HG02885 (cell line): ENCODE measurements around the gene RRAD.
"Not testable (repeated sequence)": the region's sequence is repeated elsewhere in the genome, so short reads cannot be mapped to it uniquely, and the experiment has no call there.

ENCODE experiments used
- ATAC-seq: cut with Tn5 transposase; IDR thresholded peaks from one replicate; pipeline ENCODE4 v1.9.1; 2021; ENCODE audit warnings: mild to moderate bottlenecking; ENCODE audit not compliant: unreplicated experiment, poor library complexity

Gene RRAD

GRCh38 chr16:66952430-66953110 is 27.2 kb upstream of the RRAD start:
- ATAC-seq: no peak

- no peak for ATAC-seq
These were observed 25.8 kb upstream of the RRAD start for GRCh38 chr16:66950971-66951790.

GRCh38 chr16:66950437-66950836 is 25.1 kb upstream of the RRAD start:
- ATAC-seq: no peak

- no peak for ATAC-seq
These were observed 24.1 kb upstream of the RRAD start for GRCh38 chr16:66949472-66949871.

- ATAC-seq: no peak
These were observed 23.5 kb upstream of the RRAD start for GRCh38 chr16:66948837-66949225.

- no peak for ATAC-seq
These were observed 22.9 kb upstream of the RRAD start for GRCh38 chr16:66948134-66948836.

- peak; percentile 70 for ATAC-seq
These were observed 22.1 kb upstream of the RRAD start for GRCh38 chr16:66947302-66948065.

GRCh38 chr16:66946974-66947301 is 21.6 kb upstream of the RRAD start:
- no peak for ATAC-seq

- no peak for ATAC-seq
These were observed 21.2 kb upstream of the RRAD start for GRCh38 chr16:66946541-66946940.

- ATAC-seq: no peak
These were observed 20.6 kb upstream of the RRAD start for GRCh38 chr16:66945939-66946338.

GRCh38 chr16:66944971-66945370 is 19.6 kb upstream of the RRAD start:
- not testable (repeated sequence) for ATAC-seq

GRCh38 chr16:66944054-66944441 is 18.7 kb upstream of the RRAD start:
- ATAC-seq: no peak

- no peak for ATAC-seq
These were observed 18.2 kb upstream of the RRAD start for GRCh38 chr16:66943426-66944053.

- ATAC-seq: no peak
These were observed 17.6 kb upstream of the RRAD start for GRCh38 chr16:66942981-66943380.

- no peak for ATAC-seq
These were observed 14.9 kb upstream of the RRAD start for GRCh38 chr16:66940236-66940635.

GRCh38 chr16:66939366-66939765 is 14.0 kb upstream of the RRAD start:
- ATAC-seq: no peak

- no peak for ATAC-seq
These were observed 12.5 kb upstream of the RRAD start for GRCh38 chr16:66937725-66938337.

GRCh38 chr16:66936889-66937554 is 11.7 kb upstream of the RRAD start:
- no peak for ATAC-seq

- no peak for ATAC-seq
These were observed 11.1 kb upstream of the RRAD start for GRCh38 chr16:66936462-66936861.
